Brain pericyte (primary cell): Measurements from ENCODE around the gene IL27RA.

ENCODE experiments used
- DNase-seq: peaks from one replicate; pipeline ENCODE4 v3.0.0-alpha.2; 2012; ENCODE audit warnings: low read depth, low spot score

The IL27RA gene

GRCh38 chr19:14085309-14085995 lies 53.9 kb downstream of the IL27RA start, which contains the start of gene C19orf67:
C19orf67 (minus strand) TSS chr19:14085783; CDS start chr19:14085627, 156 bp downstream.
- no peak for DNase-seq

- DNase-seq, result no peak
Measured at GRCh38 chr19:14086098-14086497, 54.5 kb downstream of the IL27RA start.

GRCh38 chr19:14088634-14089411 lies 57.3 kb downstream of the IL27RA start:
- DNase-seq, result no peak

- DNase-seq, result no peak
Measured at GRCh38 chr19:14089412-14089661, 57.8 kb downstream of the IL27RA start.

GRCh38 chr19:14089662-14090508 lies 58.3 kb downstream of the IL27RA start:
- DNase-seq, result no peak

- DNase-seq, result no peak
Measured at GRCh38 chr19:14090509-14091080, 59.0 kb downstream of the IL27RA start, which contains the start of gene SAMD1. SAMD1 (minus strand) TSS chr19:14090751.

- no peak for DNase-seq
Measured at GRCh38 chr19:14091081-14091812, 59.7 kb downstream of the IL27RA start.

- no peak for DNase-seq
Measured at GRCh38 chr19:14091813-14092462, 60.4 kb downstream of the IL27RA start.

- DNase-seq, result no peak
Measured at GRCh38 chr19:14093117-14093823, 61.7 kb downstream of the IL27RA start.

GRCh38 chr19:14094854-14095253 lies 63.3 kb downstream of the IL27RA start:
- no peak for DNase-seq

- DNase-seq, result no peak
Measured at GRCh38 chr19:14096272-14096992, 64.9 kb downstream of the IL27RA start.

- DNase-seq, result no peak
Measured at GRCh38 chr19:14097532-14098151, 66.1 kb downstream of the IL27RA start.

GRCh38 chr19:14101003-14101545 lies 69.5 kb downstream of the IL27RA start:
- DNase-seq, result no peak

GRCh38 chr19:14102102-14102696 lies 70.6 kb downstream of the IL27RA start:
- no peak for DNase-seq

GRCh38 chr19:14102756-14103155 lies 71.2 kb downstream of the IL27RA start:
- DNase-seq, result no peak
